Type B pancreatic cell (in vitro differentiated cells): ENCODE measurements around the gene OSBP2. TPM values are rescaled to one million over a fixed set of nuclear protein-coding genes. Genes with fewer than 3 reads are reported as not detected.
A peak's percentile ranks its signal among the peaks of the same experiment; 100 is the strongest.

Experiments used
- DNase-seq: peaks from one replicate; pipeline ENCODE4 v3.0.0; 2021; ENCODE audit warnings: mixed read lengths; ENCODE audit not compliant: unreplicated experiment; ENCODE audit errors: extremely low spot score
- H3K27ac Mint-ChIP-seq: 2 replicates; pipeline ENCODE4 v1.8.0; 2021; ENCODE audit warnings: mild to moderate bottlenecking, mixed read lengths
- H3K27me3 Mint-ChIP-seq: 2 replicates; pipeline ENCODE4 v1.8.0; 2021; ENCODE audit warnings: mixed read lengths
- H3K36me3 Mint-ChIP-seq: 2 replicates; pipeline ENCODE4 v1.8.0; 2021; ENCODE audit warnings: mixed read lengths
- H3K4me1 Mint-ChIP-seq: one replicate; pipeline ENCODE4 v1.8.0; 2021; ENCODE audit warnings: mixed read lengths; ENCODE audit not compliant: unreplicated experiment
- H3K4me3 Mint-ChIP-seq: 2 replicates; pipeline ENCODE4 v1.8.0; 2021; ENCODE audit warnings: mild to moderate bottlenecking, mixed read lengths
- H3K9me3 Mint-ChIP-seq: 2 replicates; pipeline ENCODE4 v1.8.0; 2021; ENCODE audit warnings: mixed read lengths
- total RNA-seq: library from RNA; stranded (reverse); gene quantifications from 2 replicates; pipeline ENCODE4 v1.2.1, GENCODE V29; 2021; ENCODE audit warnings: low replicate concordance
- TF ChIP-seq, protein P1 (sequence below): fragments of 200-600 bp; sonication (generic); conservative IDR thresholded peaks from 2 replicates; pipeline ENCODE4 v1.5.0; 2021; ENCODE audit warnings: antibody characterized with exemption, mild to moderate bottlenecking

Gene OSBP2
- total RNA-seq, 1 donor from 2014 or later: 8.1 TPM

DNA sequence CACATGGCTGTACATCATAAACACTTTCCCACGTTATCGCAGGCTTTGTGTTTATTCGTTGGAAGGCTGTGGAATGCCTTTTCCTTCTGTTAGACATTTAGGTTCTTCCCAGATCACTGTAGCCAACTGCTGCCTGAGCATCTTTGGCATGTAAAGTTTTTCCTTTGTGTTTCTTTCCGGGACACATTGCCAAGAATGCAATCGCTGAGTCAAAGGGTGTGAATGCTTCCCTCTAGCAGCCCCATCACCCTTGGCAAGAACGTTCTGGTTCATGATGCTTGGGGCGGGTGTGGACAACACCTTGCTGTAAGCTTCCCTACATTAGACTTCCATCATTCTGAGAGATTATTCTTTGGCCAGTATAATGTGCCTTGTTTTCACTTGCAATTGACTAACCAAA, 136.2 kb downstream of the OSBP2 start:
- Mint-ChIP-seq H3K27me3 (peaks cover 20% of the 10 kb centered on the region), H3K36me3 (no peaks in the 10 kb centered on the region), H3K27ac (no peak overlapping the region), H3K4me3 (no peak overlapping the region), H3K4me1 (no peaks in the 10 kb centered on the region), H3K9me3 (no peaks in the 10 kb centered on the region)
- no peak for DNase-seq
- TF ChIP-seq, protein P1, sequence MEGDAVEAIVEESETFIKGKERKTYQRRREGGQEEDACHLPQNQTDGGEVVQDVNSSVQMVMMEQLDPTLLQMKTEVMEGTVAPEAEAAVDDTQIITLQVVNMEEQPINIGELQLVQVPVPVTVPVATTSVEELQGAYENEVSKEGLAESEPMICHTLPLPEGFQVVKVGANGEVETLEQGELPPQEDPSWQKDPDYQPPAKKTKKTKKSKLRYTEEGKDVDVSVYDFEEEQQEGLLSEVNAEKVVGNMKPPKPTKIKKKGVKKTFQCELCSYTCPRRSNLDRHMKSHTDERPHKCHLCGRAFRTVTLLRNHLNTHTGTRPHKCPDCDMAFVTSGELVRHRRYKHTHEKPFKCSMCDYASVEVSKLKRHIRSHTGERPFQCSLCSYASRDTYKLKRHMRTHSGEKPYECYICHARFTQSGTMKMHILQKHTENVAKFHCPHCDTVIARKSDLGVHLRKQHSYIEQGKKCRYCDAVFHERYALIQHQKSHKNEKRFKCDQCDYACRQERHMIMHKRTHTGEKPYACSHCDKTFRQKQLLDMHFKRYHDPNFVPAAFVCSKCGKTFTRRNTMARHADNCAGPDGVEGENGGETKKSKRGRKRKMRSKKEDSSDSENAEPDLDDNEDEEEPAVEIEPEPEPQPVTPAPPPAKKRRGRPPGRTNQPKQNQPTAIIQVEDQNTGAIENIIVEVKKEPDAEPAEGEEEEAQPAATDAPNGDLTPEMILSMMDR: no peak

DNA sequence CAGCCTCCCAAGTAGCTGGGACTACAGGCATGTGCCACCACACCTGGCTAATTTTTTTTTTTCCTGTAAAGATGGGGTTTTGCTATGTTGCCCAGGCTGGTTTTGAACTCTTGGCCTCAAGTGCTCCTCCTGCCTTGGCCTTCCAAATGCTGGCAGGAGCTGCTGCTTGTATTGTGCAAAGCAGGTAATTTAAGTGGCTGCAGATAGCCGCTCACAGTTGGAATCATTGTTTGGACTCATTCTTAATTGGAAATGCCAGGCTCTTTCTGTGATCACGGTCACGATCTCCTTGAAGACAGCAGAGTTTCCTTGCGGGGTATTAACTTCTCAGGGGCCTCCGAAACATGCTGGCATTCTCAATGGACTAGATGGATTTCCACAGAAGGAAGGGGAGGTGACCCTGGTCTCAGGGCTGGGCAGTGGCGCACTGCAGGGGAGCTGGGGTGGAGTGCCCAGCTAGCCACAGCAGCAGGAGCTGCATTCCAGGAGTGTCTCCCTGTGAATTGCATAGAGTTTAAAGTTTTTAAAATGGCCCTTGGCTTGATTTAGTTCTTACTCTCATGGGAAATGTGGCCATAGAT, 137.8 kb downstream of the OSBP2 start:
- no peak overlapping the region for H3K27ac Mint-ChIP-seq
- no peaks in the 10 kb centered on the region for H3K36me3 Mint-ChIP-seq
- peak; percentile 39 for DNase-seq
- no peaks in the 10 kb centered on the region for H3K9me3 Mint-ChIP-seq
- H3K4me3 Mint-ChIP-seq: no peak overlapping the region
- H3K27me3 Mint-ChIP-seq: peaks cover 7% of the 10 kb centered on the region
- H3K4me1 Mint-ChIP-seq: no peaks in the 10 kb centered on the region
- TF ChIP-seq, protein P1: no peak

DNA sequence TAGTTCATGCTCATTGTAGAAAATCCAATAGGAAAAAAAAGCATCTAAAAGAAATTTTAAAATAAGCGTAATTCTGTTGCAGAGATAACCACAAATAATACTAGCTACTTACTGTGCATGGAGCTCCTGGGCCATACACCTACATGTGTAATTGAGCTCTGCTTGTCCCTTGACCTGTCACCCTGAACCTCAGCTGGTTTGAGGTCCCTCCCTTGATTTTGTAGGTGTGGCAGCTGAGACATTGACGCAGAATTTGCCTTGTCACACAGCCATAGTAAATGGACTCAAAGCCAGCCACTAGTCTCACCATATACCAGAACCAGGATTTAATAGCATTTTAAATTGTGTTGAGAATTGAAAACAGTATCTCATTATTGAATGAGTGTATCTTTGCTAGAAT, 138.6 kb downstream of the OSBP2 start:
- TF ChIP-seq, protein P1: no peak
- Mint-ChIP-seq H3K27me3 (no peaks in the 10 kb centered on the region), H3K4me1 (no peaks in the 10 kb centered on the region), H3K36me3 (no peaks in the 10 kb centered on the region), H3K27ac (no peak overlapping the region), H3K4me3 (no peak overlapping the region), H3K9me3 (no peaks in the 10 kb centered on the region)
- no peak for DNase-seq

DNA sequence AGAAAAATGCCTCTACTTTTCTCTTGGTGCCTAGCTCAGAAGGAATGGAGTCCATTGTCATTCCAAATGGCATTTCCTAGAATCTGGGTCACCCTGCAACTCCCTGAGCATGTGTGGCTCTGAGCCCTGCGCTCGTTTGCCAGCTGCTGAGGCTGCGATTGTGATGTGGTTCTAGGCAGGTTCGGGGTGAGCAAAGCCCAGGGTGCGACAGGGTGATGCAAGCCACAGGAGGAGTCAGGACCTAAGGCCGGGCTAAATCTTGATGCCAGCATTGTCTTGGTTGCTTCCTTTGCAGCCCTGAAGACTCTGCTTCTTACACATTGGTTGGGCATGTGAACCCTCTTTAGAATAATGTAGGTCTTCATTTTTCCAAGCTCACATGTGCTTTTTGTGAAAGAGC, 142.9 kb downstream of the OSBP2 start:
- no peak overlapping the region for H3K4me3 Mint-ChIP-seq
- peak; percentile 49 for DNase-seq
- TF ChIP-seq, protein P1: no peak
- H3K9me3 Mint-ChIP-seq: no peaks in the 10 kb centered on the region
- H3K36me3 Mint-ChIP-seq: no peaks in the 10 kb centered on the region
- H3K4me1 Mint-ChIP-seq: no peaks in the 10 kb centered on the region
- no peaks in the 10 kb centered on the region for H3K27me3 Mint-ChIP-seq
- no peak overlapping the region for H3K27ac Mint-ChIP-seq

DNA sequence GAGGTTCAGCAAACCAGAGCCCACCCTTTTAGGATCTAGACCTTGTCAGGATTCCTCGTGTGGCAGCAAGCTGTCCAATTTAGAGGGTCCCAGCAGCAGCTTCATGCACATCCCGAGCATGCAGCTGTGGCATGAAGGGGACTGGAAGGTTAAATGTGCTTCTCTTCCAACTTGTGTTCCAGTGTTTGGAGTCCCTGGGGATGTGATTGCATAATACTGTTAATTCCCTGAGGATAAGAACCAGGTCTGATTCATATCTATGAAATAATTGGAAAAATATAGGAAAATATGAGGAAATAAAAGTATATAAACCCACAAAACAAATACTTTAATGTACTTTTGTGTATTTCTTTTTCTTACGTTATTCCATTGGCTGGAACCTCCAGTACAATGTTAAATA, 143.4 kb downstream of the OSBP2 start:
- no peak overlapping the region for H3K27ac Mint-ChIP-seq
- no peak overlapping the region for H3K4me3 Mint-ChIP-seq
- H3K4me1 Mint-ChIP-seq: no peaks in the 10 kb centered on the region
- no peaks in the 10 kb centered on the region for H3K9me3 Mint-ChIP-seq
- H3K36me3 Mint-ChIP-seq: no peaks in the 10 kb centered on the region
- no peaks in the 10 kb centered on the region for H3K27me3 Mint-ChIP-seq
- TF ChIP-seq, protein P1: no peak
- peak; percentile 18 for DNase-seq

DNA sequence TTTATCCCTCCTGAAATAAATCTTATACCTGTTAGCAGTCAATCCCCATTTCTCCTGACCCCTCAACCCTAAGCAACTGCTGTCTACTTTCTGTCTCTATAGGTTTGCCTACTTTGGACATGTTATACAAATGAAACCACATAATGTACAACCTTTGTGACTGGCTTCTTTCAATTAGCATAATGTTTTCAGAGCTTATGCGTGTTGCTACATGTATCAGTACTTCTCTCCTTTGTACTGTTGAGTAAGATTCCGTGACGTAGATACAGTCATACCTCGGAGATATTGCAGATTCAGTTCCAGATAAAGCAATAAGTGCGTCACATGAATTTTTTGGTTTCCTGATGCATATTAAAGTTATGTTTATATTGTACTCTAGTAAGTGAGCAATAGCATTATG, 146.6 kb downstream of the OSBP2 start:
- DNase-seq: no peak
- Mint-ChIP-seq H3K27me3 (no peaks in the 10 kb centered on the region), H3K9me3 (no peaks in the 10 kb centered on the region), H3K4me3 (no peak overlapping the region), H3K4me1 (no peaks in the 10 kb centered on the region), H3K36me3 (no peaks in the 10 kb centered on the region), H3K27ac (no peak overlapping the region)
- TF ChIP-seq, protein P1: no peak
